Ishikawa (cell line): ENCODE results near the gene SMIM41.

Experiments used
- CEBPB ChIP-seq: IDR thresholded peaks from 2 replicates; pipeline ENCODE4 v1.6.1; 2012
- CREB1 ChIP-seq: IDR thresholded peaks from 2 replicates; pipeline ENCODE4 v1.6.1; 2012; ENCODE audit warnings: low read depth
- EGR1 ChIP-seq: IDR thresholded peaks from 2 replicates; pipeline ENCODE4 v1.6.1; 2012
- EP300 ChIP-seq: IDR thresholded peaks from 2 replicates; pipeline ENCODE4 v1.6.1; 2012; ENCODE audit warnings: borderline replicate concordance
- FOXM1 ChIP-seq: IDR thresholded peaks from 2 replicates; pipeline ENCODE4 v1.6.1; 2012; ENCODE audit warnings: low read depth, borderline replicate concordance
- MAX ChIP-seq: IDR thresholded peaks from 2 replicates; pipeline ENCODE4 v1.6.1; 2012
- NFIC ChIP-seq: IDR thresholded peaks from 2 replicates; pipeline ENCODE4 v1.6.1; 2012
- RAD21 ChIP-seq: IDR thresholded peaks from 2 replicates; pipeline ENCODE4 v1.6.1; 2012; ENCODE audit warnings: low read depth
- REST ChIP-seq: IDR thresholded peaks from 2 replicates; pipeline ENCODE4 v1.6.1; 2012; ENCODE audit warnings: low read depth, mild to moderate bottlenecking
- TAF1 ChIP-seq: IDR thresholded peaks from 2 replicates; pipeline ENCODE4 v1.6.1; 2012; ENCODE audit warnings: low read depth, mild to moderate bottlenecking
- TCF12 ChIP-seq: IDR thresholded peaks from 2 replicates; pipeline ENCODE4 v1.6.1; 2012; ENCODE audit warnings: low read depth
- TEAD4 ChIP-seq: IDR thresholded peaks from 2 replicates; pipeline ENCODE4 v1.6.1; 2012
- USF1 ChIP-seq: IDR thresholded peaks from 2 replicates; pipeline ENCODE4 v1.6.1; 2012
- YY1 ChIP-seq: IDR thresholded peaks from 2 replicates; pipeline ENCODE4 v1.6.1; 2012; ENCODE audit warnings: low read depth
- ZBTB7A ChIP-seq: IDR thresholded peaks from 2 replicates; pipeline ENCODE4 v1.6.1; 2012; ENCODE audit warnings: low read depth

Gene SMIM41

GRCh38 chr12:52060498-52061177, 18.9 kb upstream of the SMIM41 start:
- TF ChIP-seq TAF1 (no peak), TEAD4 (no peak), MAX (no peak), RAD21 (no peak), ZBTB7A (no peak), CEBPB (no peak), REST (no peak), USF1 (no peak), FOXM1 (no peak)

GRCh38 chr12:52061470-52062166, 17.9 kb upstream of the SMIM41 start:
- TF ChIP-seq ZBTB7A (no peak), USF1 (no peak), TCF12 (no peak)

GRCh38 chr12:52062167-52063081, 17.1 kb upstream of the SMIM41 start:
- TF ChIP-seq FOXM1 (no peak), MAX (no peak), USF1 (no peak), TAF1 (no peak), RAD21 (no peak), TEAD4 (no peak), CEBPB (no peak), YY1 (no peak), ZBTB7A (no peak)

GRCh38 chr12:52063082-52063924, 16.2 kb upstream of the SMIM41 start:
- TF ChIP-seq CEBPB: no peak
- TF ChIP-seq EP300: no peak
- no peak for TF ChIP-seq CREB1
- TF ChIP-seq FOXM1: no peak
- no peak for TF ChIP-seq EGR1
- peak; percentile 26; the same call in 1 of the 2 replicates for TF ChIP-seq TCF12
- TF ChIP-seq NFIC: peak; percentile 12; the same call in 1 of the 2 replicates
- TF ChIP-seq RAD21: no peak
- no peak for TF ChIP-seq MAX

GRCh38 chr12:52063981-52064649, 15.4 kb upstream of the SMIM41 start:
- no peak for TF ChIP-seq EGR1
- no peak for TF ChIP-seq REST
- no peak for TF ChIP-seq TCF12
- no peak for TF ChIP-seq RAD21
- TF ChIP-seq CEBPB: no peak
- no peak for TF ChIP-seq TAF1
- TF ChIP-seq MAX: no peak
- TF ChIP-seq FOXM1: no peak
- no peak for TF ChIP-seq EP300
- TF ChIP-seq YY1: no peak
- TF ChIP-seq ZBTB7A: no peak
- TF ChIP-seq NFIC: no peak
- TF ChIP-seq USF1: no peak
- TF ChIP-seq CREB1: no peak
- no peak for TF ChIP-seq TEAD4
